GM19468 (cell line): Measurements from ENCODE around the gene ADISSP.
"Not testable (repeated sequence)": the region's sequence is repeated elsewhere in the genome, so short reads cannot be mapped to it uniquely, and the experiment has no call there.

Experiments
- ATAC-seq: cut with Tn5 transposase; IDR thresholded peaks from one replicate; pipeline ENCODE4 v1.9.1; 2021; ENCODE audit warnings: mild to moderate bottlenecking, moderate library complexity, moderate number of reproducible peaks; ENCODE audit not compliant: unreplicated experiment; ENCODE audit errors: extremely low read depth

The ADISSP gene

GRCh38 chr20:3798373-3798768 lies 30.8 kb upstream of the ADISSP start:
- no peak for ATAC-seq

- ATAC-seq = no peak
These were observed 30.2 kb upstream of the ADISSP start for GRCh38 chr20:3797592-3798372.

GRCh38 chr20:3797226-3797545 lies 29.6 kb upstream of the ADISSP start:
- ATAC-seq = no peak

- no peak for ATAC-seq
These were observed 29.1 kb upstream of the ADISSP start for GRCh38 chr20:3796477-3797225.

GRCh38 chr20:3795511-3796468 lies 28.2 kb upstream of the ADISSP start, which contains the start of gene CDC25B:
CDC25B (plus strand) TSS chr20:3796310; CDS start chr20:3796532, 222 bp downstream.
- ATAC-seq = no peak

- ATAC-seq = no peak
These were observed 27.3 kb upstream of the ADISSP start for GRCh38 chr20:3794701-3795420.

- not testable (repeated sequence) for ATAC-seq
These were observed 26.6 kb upstream of the ADISSP start for GRCh38 chr20:3794168-3794567.

GRCh38 chr20:3789201-3789600 lies 21.6 kb upstream of the ADISSP start:
- not testable (repeated sequence) for ATAC-seq

GRCh38 chr20:3788685-3789155 lies 21.2 kb upstream of the ADISSP start:
- no peak for ATAC-seq

GRCh38 chr20:3787324-3788014 lies 19.9 kb upstream of the ADISSP start:
- no peak for ATAC-seq

GRCh38 chr20:3786665-3787323 lies 19.2 kb upstream of the ADISSP start, which contains the start of gene CENPB:
CENPB (minus strand) TSS chr20:3786740; CDS start chr20:3786483, 257 bp downstream.
- ATAC-seq = peak; percentile 82

GRCh38 chr20:3786126-3786484 lies 18.6 kb upstream of the ADISSP start:
- no peak for ATAC-seq

- no peak for ATAC-seq
These were observed 17.9 kb upstream of the ADISSP start for GRCh38 chr20:3785240-3786125.

- ATAC-seq = no peak
These were observed 17.3 kb upstream of the ADISSP start for GRCh38 chr20:3784863-3785239.

- ATAC-seq = no peak
These were observed 16.8 kb upstream of the ADISSP start for GRCh38 chr20:3784216-3784853.

- no peak for ATAC-seq
These were observed 16.1 kb upstream of the ADISSP start for GRCh38 chr20:3783511-3784195.

- ATAC-seq = no peak
These were observed 15.5 kb upstream of the ADISSP start for GRCh38 chr20:3783068-3783489.
